Measurements from ENCODE around the gene SEMA4C.
"Not testable (repeated sequence)": the region's sequence is repeated elsewhere in the genome, so short reads cannot be mapped to it uniquely, and the experiment has no call there.

Gene SEMA4C

GRCh38 chr2:96897491-96898134 is 27.7 kb upstream of the SEMA4C start:
- no peak for DNase-seq

GRCh38 chr2:96895746-96896651 is 26.1 kb upstream of the SEMA4C start:
- DNase-seq: no peak

GRCh38 chr2:96895032-96895745 is 25.3 kb upstream of the SEMA4C start:
- DNase-seq: no peak

GRCh38 chr2:96894151-96894531 is 24.3 kb upstream of the SEMA4C start:
- DNase-seq: no peak

GRCh38 chr2:96893289-96894150 is 23.6 kb upstream of the SEMA4C start:
- DNase-seq: no peak

GRCh38 chr2:96891591-96892333 is 21.9 kb upstream of the SEMA4C start:
- DNase-seq: no peak

- no peak for DNase-seq
These were observed 21.0 kb upstream of the SEMA4C start for GRCh38 chr2:96890726-96891385.

- no peak for DNase-seq
These were observed 20.4 kb upstream of the SEMA4C start for GRCh38 chr2:96890252-96890651.

GRCh38 chr2:96889502-96889901 is 19.6 kb upstream of the SEMA4C start:
- not testable (repeated sequence) for DNase-seq

GRCh38 chr2:96888072-96889011 is 18.5 kb upstream of the SEMA4C start:
- no peak for DNase-seq

GRCh38 chr2:96887493-96888012 is 17.7 kb upstream of the SEMA4C start:
- no peak for DNase-seq

- no peak for DNase-seq
These were observed 15.8 kb upstream of the SEMA4C start for GRCh38 chr2:96885432-96886347.

GRCh38 chr2:96884299-96885094 is 14.6 kb upstream of the SEMA4C start:
- no peak for DNase-seq

GRCh38 chr2:96883306-96883705 is 13.4 kb upstream of the SEMA4C start:
- no peak for DNase-seq

- DNase-seq: no peak
These were observed 13.0 kb upstream of the SEMA4C start for GRCh38 chr2:96882906-96883305.

GRCh38 chr2:96882230-96882629 is 12.3 kb upstream of the SEMA4C start:
- no peak for DNase-seq

- no peak for DNase-seq
These were observed 11.7 kb upstream of the SEMA4C start for GRCh38 chr2:96881349-96882195.

All from SW 1271 (cell line).